Measurements from ENCODE around the gene TMEM8B. TPM values are rescaled to one million over a fixed set of nuclear protein-coding genes. Genes with fewer than 3 reads are reported as not detected.

TMEM8B gene
- total RNA-seq, 1 experiment from 2014 or later = 7.2 TPM

DNA sequence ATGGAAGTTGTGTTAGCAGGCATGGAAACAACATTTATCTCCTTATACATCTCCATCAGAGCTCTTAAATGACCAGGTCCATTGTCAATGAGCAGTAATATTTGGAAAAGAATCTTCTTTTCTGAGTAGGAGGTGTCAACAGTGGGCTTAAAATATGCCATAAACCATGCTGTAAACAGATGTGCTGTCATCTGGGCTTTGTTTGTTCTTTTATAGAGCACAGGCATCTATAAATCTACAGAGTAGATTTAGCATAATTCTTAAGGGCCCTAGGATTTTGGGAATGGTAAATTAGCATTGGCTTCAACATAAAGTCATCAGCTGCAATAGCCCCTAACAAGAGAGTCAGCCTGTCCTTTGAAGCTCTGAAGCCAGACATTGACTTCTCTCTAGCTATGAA lies 69.3 kb downstream of the TMEM8B start:
- intact Hi-C loops (cut with micrococcal nuclease) = no loop called here
- ATAC-seq (no peak), DNase-seq (ENCODE audit: low read depth, low spot score) (no peak)
- Histone ChIP-seq H3K4me2 (ENCODE audit: low read length) (no peak overlapping the region), H3K79me2 (ENCODE audit: insufficient read depth, low read length) (no peaks in the 10 kb centered on the region), H4K20me1 (ENCODE audit: insufficient read depth) (no peaks in the 10 kb centered on the region), H3K9ac (ENCODE audit: low read length) (no peak overlapping the region), H3K27me3 (ENCODE audit: insufficient read depth, low read length) (no peaks in the 10 kb centered on the region), H3K4me1 (ENCODE audit: control insufficient read depth in 1 of 2, insufficient read depth in 2 of 2, low read length in 2 of 2) (peaks cover 3 to 6% of the 10 kb centered on the region in 2 experiments; a peak in 2 of 4 replicates), H3K36me3 (ENCODE audit: control insufficient read depth in 1 of 2, insufficient read depth in 2 of 2, low read length in 2 of 2) (no peaks in the 10 kb centered on the region), H2AFZ (ENCODE audit: low read depth, low read length, poor library complexity, severe bottlenecking) (no peak overlapping the region), H3K9me3 (ENCODE audit: control insufficient read depth in 1 of 2, insufficient read depth in 1 of 2, low read depth in 1 of 2, low read length in 2 of 2) (no peaks in the 10 kb centered on the region), H3K4me3 (replicated peaks in 1 of 2; ENCODE audit: low read depth in 1 of 2, low read length in 2 of 2) (no peak overlapping the region), H3K9me2 (ENCODE audit: insufficient read depth) (no peaks in the 10 kb centered on the region), H3K27ac (ENCODE audit: low read depth, low read length) (no peak overlapping the region)
- TF ChIP-seq ZNF274 (IDR thresholded peaks at IDR 0.05; ENCODE audit: low read depth, low read length) (no peak), EZH2phosphoT487 (IDR thresholded peaks at IDR 0.05; ENCODE audit: borderline replicate concordance) (no peak), EGR1 (IDR thresholded peaks at IDR 0.05; ENCODE audit: low read depth) (no peak)
- TF ChIP-seq, protein P1, sequence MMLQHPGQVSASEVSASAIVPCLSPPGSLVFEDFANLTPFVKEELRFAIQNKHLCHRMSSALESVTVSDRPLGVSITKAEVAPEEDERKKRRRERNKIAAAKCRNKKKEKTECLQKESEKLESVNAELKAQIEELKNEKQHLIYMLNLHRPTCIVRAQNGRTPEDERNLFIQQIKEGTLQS (IDR thresholded peaks at IDR 0.05) = no peak
- ChIA-PET CTCF (interaction anchor here (1.2 to 9.8 kb wide), 2 partner anchors 16 to 125 kb away, joined by 4 to 50 read pairs; no protein-coding TSS in a partner anchor), POLR2A (no interaction called here), RAD21 (ENCODE audit: low non-redundant PET in 1 of 2, low total read pairs in 2 of 2, uncharacterized antibody in 2 of 2, unreplicated experiment in 2 of 2) (no interaction called here)
- no TSS peak for BruUV-seq (replicated peaks)

DNA sequence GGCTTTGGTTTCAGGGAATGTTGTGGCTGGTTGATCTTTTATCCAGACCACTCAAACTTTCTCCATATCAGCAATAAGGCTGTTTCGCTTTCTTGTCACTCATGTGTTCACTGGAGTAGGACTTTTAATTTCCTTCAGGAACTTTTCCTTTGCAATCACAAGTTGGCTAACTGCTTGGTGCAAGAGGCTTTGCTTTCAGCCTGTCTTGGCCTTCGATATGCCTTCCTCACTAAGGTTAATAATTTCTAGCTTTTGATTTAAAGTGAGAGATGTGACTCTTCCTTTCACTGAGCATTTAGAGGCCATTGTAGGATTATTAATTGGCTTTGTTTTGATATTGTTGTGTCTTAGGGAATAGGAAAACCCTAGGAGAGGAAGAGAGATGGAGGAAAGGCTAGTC lies 70.0 kb downstream of the TMEM8B start:
- H4K20me1 ChIP-seq (ENCODE audit: insufficient read depth) = no peaks in the 10 kb centered on the region
- ChIA-PET POLR2A (no interaction called here), RAD21 (ENCODE audit: low non-redundant PET in 1 of 2, low total read pairs in 2 of 2, uncharacterized antibody in 2 of 2, unreplicated experiment in 2 of 2) (no interaction called here), CTCF (interaction anchor here (9.8 kb wide), 1 partner anchor 17 kb away, joined by 50 read pairs; no protein-coding TSS in a partner anchor)
- DNase-seq (ENCODE audit: low read depth, low spot score) (no peak), ATAC-seq (no peak)
- H3K4me1 ChIP-seq (ENCODE audit: control insufficient read depth in 1 of 2, insufficient read depth in 2 of 2, low read length in 2 of 2) = peaks cover 3 to 6% of the 10 kb centered on the region in 2 experiments; a peak in 2 of 4 replicates
- no peaks in the 10 kb centered on the region for H3K9me3 ChIP-seq (ENCODE audit: control insufficient read depth in 1 of 2, insufficient read depth in 1 of 2, low read depth in 1 of 2, low read length in 2 of 2)
- H2AFZ ChIP-seq (ENCODE audit: low read depth, low read length, poor library complexity, severe bottlenecking) = no peak overlapping the region
- no peak overlapping the region for H3K27ac ChIP-seq (ENCODE audit: low read depth, low read length)
- H3K4me3 ChIP-seq (replicated peaks in 1 of 2; ENCODE audit: low read depth in 1 of 2, low read length in 2 of 2) = no peak overlapping the region
- H3K36me3 ChIP-seq (ENCODE audit: control insufficient read depth in 1 of 2, insufficient read depth in 2 of 2, low read length in 2 of 2) = no peaks in the 10 kb centered on the region
- no peak overlapping the region for H3K9ac ChIP-seq (ENCODE audit: low read length)
- intact Hi-C loops (cut with micrococcal nuclease) = no loop called here
- no TSS peak for BruUV-seq (replicated peaks)
- H3K9me2 ChIP-seq (ENCODE audit: insufficient read depth) = no peaks in the 10 kb centered on the region
- no peaks in the 10 kb centered on the region for H3K79me2 ChIP-seq (ENCODE audit: insufficient read depth, low read length)
- no peaks in the 10 kb centered on the region for H3K27me3 ChIP-seq (ENCODE audit: insufficient read depth, low read length)
- no peak overlapping the region for H3K4me2 ChIP-seq (ENCODE audit: low read length)
- TF ChIP-seq ZNF274 (IDR thresholded peaks at IDR 0.05; ENCODE audit: low read depth, low read length) (no peak), CBX3 (IDR thresholded peaks at IDR 0.05; ENCODE audit: low read depth) (no peak), EZH2 (IDR thresholded peaks at IDR 0.05) (no peak), JUND (IDR thresholded peaks at IDR 0.05) (no peak), EGR1 (IDR thresholded peaks at IDR 0.05; ENCODE audit: low read depth) (no peak), POLR2A (IDR thresholded peaks at IDR 0.05; ENCODE audit: borderline replicate concordance, extremely low read depth, insufficient read depth, insufficient read length) (no peak), ZFX (IDR thresholded peaks at IDR 0.05) (no peak), TCF7L2 (IDR thresholded peaks at IDR 0.05; ENCODE audit: borderline replicate concordance, extremely low read depth, insufficient read depth, insufficient read length) (no peak), SIN3A (IDR thresholded peaks at IDR 0.05; ENCODE audit: low read depth) (no peak), RAD21 (IDR thresholded peaks at IDR 0.05; ENCODE audit: low read depth) (no peak)
- TF ChIP-seq, protein P2, sequence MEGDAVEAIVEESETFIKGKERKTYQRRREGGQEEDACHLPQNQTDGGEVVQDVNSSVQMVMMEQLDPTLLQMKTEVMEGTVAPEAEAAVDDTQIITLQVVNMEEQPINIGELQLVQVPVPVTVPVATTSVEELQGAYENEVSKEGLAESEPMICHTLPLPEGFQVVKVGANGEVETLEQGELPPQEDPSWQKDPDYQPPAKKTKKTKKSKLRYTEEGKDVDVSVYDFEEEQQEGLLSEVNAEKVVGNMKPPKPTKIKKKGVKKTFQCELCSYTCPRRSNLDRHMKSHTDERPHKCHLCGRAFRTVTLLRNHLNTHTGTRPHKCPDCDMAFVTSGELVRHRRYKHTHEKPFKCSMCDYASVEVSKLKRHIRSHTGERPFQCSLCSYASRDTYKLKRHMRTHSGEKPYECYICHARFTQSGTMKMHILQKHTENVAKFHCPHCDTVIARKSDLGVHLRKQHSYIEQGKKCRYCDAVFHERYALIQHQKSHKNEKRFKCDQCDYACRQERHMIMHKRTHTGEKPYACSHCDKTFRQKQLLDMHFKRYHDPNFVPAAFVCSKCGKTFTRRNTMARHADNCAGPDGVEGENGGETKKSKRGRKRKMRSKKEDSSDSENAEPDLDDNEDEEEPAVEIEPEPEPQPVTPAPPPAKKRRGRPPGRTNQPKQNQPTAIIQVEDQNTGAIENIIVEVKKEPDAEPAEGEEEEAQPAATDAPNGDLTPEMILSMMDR (IDR thresholded peaks at IDR 0.05 in 2 of 3, conservative IDR thresholded peaks at IDR 0.05 in 1 of 3; ENCODE audit: borderline replicate concordance in 1 of 3, insufficient read depth in 1 of 3, low read depth in 2 of 3, low read length in 2 of 3) = no peak
- TF ChIP-seq, protein P3, sequence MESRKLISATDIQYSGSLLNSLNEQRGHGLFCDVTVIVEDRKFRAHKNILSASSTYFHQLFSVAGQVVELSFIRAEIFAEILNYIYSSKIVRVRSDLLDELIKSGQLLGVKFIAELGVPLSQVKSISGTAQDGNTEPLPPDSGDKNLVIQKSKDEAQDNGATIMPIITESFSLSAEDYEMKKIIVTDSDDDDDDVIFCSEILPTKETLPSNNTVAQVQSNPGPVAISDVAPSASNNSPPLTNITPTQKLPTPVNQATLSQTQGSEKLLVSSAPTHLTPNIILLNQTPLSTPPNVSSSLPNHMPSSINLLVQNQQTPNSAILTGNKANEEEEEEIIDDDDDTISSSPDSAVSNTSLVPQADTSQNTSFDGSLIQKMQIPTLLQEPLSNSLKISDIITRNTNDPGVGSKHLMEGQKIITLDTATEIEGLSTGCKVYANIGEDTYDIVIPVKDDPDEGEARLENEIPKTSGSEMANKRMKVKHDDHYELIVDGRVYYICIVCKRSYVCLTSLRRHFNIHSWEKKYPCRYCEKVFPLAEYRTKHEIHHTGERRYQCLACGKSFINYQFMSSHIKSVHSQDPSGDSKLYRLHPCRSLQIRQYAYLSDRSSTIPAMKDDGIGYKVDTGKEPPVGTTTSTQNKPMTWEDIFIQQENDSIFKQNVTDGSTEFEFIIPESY (IDR thresholded peaks at IDR 0.05; ENCODE audit: extremely low read depth, insufficient replicate concordance, low read length) = no peak
- TF ChIP-seq, protein P1 (IDR thresholded peaks at IDR 0.05) = no peak
